ENCODE measurements around the gene HSPA13. TPM values are rescaled to one million over a fixed set of nuclear protein-coding genes. Genes with fewer than 3 reads are reported as not detected.
A peak's percentile ranks its signal among the peaks of the same experiment; 100 is the strongest.

HSPA13 gene
- total and polyA plus RNA-seq, 10 of the 15 experiments (the other 5 are each of a cell fraction or from before 2014, with no cell fraction given) = 10.0 to 26.9 (median 18.6) TPM

DNA sequence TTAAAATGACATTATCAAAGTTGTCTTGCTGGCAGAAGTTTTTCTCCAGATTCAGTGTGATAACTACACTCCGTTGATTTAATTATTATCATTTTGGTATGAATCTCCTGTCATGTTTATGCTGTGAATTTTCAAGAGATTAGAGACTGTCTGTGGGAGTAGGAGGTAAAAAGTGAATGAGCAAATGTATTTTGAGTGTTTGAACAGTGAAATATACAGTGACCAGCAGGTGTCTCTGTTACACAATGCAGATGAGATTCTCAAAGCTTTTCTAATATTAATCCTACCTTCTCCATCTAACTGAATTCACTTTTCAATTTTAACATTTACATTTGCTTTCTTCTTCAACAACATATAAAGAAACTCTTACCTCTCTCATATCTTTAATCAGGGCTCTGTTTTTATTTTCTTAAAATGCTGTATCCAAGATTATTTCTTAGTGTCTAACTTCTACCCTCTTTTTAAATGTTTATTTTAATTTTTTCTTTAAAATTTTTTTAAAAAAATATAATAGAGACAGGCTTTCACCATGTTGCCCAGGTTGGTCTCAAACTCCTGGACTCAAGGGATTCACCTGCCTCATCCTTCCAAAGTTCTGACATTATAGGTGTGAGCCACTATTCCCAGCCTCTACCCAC is 20.9 kb upstream of the HSPA13 start:
- FAIRE-seq (peak; percentile 31), ATAC-seq (peak; percentile 78), DNase-seq (ENCODE audit: low read depth, low spot score) (peak; percentile 9)
- Histone ChIP-seq H2AFZ (ENCODE audit: control insufficient read depth, low read depth, low read length) (no peak overlapping the region), H3K27ac (ENCODE audit: control insufficient read depth, insufficient read depth) (no peak overlapping the region), H3K4me1 (ENCODE audit: control insufficient read depth, insufficient read depth, low read length) (no peaks in the 10 kb centered on the region), H3K9me3 (replicated peaks; ENCODE audit: control insufficient read depth, insufficient read depth, low read length) (no peaks in the 10 kb centered on the region), H3K79me2 (ENCODE audit: control insufficient read depth, insufficient read depth, low read length) (no peaks in the 10 kb centered on the region), H4K20me1 (ENCODE audit: control insufficient read depth, insufficient read depth) (no peaks in the 10 kb centered on the region), H3K4me3 (no peak overlapping the region), H3K27me3 (replicated peaks in 1 of 2; ENCODE audit: control insufficient read depth in 2 of 2, insufficient read depth in 2 of 2, low read length in 1 of 2) (no peaks in the 10 kb centered on the region), H3K9ac (ENCODE audit: control insufficient read depth, insufficient read depth, low read length) (no peak overlapping the region), H3K36me3 (ENCODE audit: control insufficient read depth in 2 of 2, insufficient read depth in 2 of 2, low read length in 1 of 2) (no peaks in the 10 kb centered on the region), H3K4me2 (ENCODE audit: control insufficient read depth, insufficient read depth) (no peak overlapping the region)
- POLR2A ChIA-PET = no interaction called here
- RAD21 ChIA-PET (ENCODE audit: unreplicated experiment) = interaction anchor here (0.7 to 2.2 kb wide), 4 partner anchors 325 to 1110 kb away, joined by 3 to 5 read pairs (median 4); no protein-coding TSS in a partner anchor
- no peak for TF ChIP-seq YBX1 (IDR thresholded peaks at IDR 0.05)
- TF ChIP-seq, protein P1, sequence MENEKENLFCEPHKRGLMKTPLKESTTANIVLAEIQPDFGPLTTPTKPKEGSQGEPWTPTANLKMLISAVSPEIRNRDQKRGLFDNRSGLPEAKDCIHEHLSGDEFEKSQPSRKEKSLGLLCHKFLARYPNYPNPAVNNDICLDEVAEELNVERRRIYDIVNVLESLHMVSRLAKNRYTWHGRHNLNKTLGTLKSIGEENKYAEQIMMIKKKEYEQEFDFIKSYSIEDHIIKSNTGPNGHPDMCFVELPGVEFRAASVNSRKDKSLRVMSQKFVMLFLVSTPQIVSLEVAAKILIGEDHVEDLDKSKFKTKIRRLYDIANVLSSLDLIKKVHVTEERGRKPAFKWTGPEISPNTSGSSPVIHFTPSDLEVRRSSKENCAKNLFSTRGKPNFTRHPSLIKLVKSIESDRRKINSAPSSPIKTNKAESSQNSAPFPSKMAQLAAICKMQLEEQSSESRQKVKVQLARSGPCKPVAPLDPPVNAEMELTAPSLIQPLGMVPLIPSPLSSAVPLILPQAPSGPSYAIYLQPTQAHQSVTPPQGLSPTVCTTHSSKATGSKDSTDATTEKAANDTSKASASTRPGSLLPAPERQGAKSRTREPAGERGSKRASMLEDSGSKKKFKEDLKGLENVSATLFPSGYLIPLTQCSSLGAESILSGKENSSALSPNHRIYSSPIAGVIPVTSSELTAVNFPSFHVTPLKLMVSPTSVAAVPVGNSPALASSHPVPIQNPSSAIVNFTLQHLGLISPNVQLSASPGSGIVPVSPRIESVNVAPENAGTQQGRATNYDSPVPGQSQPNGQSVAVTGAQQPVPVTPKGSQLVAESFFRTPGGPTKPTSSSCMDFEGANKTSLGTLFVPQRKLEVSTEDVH (IDR thresholded peaks at IDR 0.05; ENCODE audit: low read depth, partially characterized antibody) = no peak
- TF ChIP-seq SMC3 (IDR thresholded peaks at IDR 0.05; ENCODE audit: borderline replicate concordance, low read length) = peak; percentile 82
- TF ChIP-seq TCF7 (IDR thresholded peaks at IDR 0.05; ENCODE audit: borderline replicate concordance) = no peak
- TF ChIP-seq, protein P2, sequence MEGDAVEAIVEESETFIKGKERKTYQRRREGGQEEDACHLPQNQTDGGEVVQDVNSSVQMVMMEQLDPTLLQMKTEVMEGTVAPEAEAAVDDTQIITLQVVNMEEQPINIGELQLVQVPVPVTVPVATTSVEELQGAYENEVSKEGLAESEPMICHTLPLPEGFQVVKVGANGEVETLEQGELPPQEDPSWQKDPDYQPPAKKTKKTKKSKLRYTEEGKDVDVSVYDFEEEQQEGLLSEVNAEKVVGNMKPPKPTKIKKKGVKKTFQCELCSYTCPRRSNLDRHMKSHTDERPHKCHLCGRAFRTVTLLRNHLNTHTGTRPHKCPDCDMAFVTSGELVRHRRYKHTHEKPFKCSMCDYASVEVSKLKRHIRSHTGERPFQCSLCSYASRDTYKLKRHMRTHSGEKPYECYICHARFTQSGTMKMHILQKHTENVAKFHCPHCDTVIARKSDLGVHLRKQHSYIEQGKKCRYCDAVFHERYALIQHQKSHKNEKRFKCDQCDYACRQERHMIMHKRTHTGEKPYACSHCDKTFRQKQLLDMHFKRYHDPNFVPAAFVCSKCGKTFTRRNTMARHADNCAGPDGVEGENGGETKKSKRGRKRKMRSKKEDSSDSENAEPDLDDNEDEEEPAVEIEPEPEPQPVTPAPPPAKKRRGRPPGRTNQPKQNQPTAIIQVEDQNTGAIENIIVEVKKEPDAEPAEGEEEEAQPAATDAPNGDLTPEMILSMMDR (IDR thresholded peaks at IDR 0.05 in 2 of 3, conservative IDR thresholded peaks at IDR 0.05 in 1 of 3; ENCODE audit: control insufficient read depth in 2 of 3, extremely low read depth in 1 of 3, insufficient read depth in 1 of 3, low read depth in 3 of 3, low read length in 3 of 3) = peak; percentile 42 to 72 (median 60); a peak in 5 of 6 replicates
- TF ChIP-seq CBFB (IDR thresholded peaks at IDR 0.05; ENCODE audit: low read depth) = no peak
- TF ChIP-seq MYB (IDR thresholded peaks at IDR 0.05; ENCODE audit: borderline replicate concordance, low read depth, low read length) = no peak
- peak; percentile 83 for TF ChIP-seq RAD21 (IDR thresholded peaks at IDR 0.05; ENCODE audit: insufficient read depth, low read depth, low read length)
- no peak for TF ChIP-seq RELA (IDR thresholded peaks at IDR 0.05; ENCODE audit: borderline replicate concordance, partially characterized antibody)
- no peak for TF ChIP-seq MYC (IDR thresholded peaks at IDR 0.05; ENCODE audit: insufficient read depth, insufficient read length, insufficient replicate concordance, low read length, severe bottlenecking)
- TF ChIP-seq TCF12 (IDR thresholded peaks at IDR 0.05; ENCODE audit: low read depth, low read length) = no peak
- no peak for TF ChIP-seq HDAC6 (IDR thresholded peaks at IDR 0.05; ENCODE audit: unreplicated experiment)
- TF ChIP-seq, protein P3, sequence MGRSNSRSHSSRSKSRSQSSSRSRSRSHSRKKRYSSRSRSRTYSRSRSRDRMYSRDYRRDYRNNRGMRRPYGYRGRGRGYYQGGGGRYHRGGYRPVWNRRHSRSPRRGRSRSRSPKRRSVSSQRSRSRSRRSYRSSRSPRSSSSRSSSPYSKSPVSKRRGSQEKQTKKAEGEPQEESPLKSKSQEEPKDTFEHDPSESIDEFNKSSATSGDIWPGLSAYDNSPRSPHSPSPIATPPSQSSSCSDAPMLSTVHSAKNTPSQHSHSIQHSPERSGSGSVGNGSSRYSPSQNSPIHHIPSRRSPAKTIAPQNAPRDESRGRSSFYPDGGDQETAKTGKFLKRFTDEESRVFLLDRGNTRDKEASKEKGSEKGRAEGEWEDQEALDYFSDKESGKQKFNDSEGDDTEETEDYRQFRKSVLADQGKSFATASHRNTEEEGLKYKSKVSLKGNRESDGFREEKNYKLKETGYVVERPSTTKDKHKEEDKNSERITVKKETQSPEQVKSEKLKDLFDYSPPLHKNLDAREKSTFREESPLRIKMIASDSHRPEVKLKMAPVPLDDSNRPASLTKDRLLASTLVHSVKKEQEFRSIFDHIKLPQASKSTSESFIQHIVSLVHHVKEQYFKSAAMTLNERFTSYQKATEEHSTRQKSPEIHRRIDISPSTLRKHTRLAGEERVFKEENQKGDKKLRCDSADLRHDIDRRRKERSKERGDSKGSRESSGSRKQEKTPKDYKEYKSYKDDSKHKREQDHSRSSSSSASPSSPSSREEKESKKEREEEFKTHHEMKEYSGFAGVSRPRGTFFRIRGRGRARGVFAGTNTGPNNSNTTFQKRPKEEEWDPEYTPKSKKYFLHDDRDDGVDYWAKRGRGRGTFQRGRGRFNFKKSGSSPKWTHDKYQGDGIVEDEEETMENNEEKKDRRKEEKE (IDR thresholded peaks at IDR 0.05) = no peak
- SMC1A ChIA-PET (ENCODE audit: uncharacterized antibody, unreplicated experiment) = interaction anchor here (1.0 to 2.8 kb wide), 5 partner anchors 144 to 1149 kb away, joined by 3 to 13 read pairs (median 4); no protein-coding TSS in a partner anchor
- WGBS (ENCODE audit: insufficient coverage, insufficient replicate concordance, low lambda C conversion rate, missing lambda C conversion rate) = 5% methylated on average over 1 of the region's 1 CpG
- in situ Hi-C loops (cut with MboI) (loop anchor here (25.0 kb wide), 1 partner anchor 1184 kb away; no protein-coding TSS in a partner anchor), intact Hi-C loops (cut with micrococcal nuclease; ENCODE audit: unreplicated experiment) (loop anchor here (1.0 to 5.0 kb wide), 5 partner anchors 333 to 1189 kb away; no protein-coding TSS in a partner anchor)
- CTCF ChIA-PET = interaction anchor here (0.9 to 1.8 kb wide), 5 partner anchors 13 to 460 kb away, joined by 3 to 11 read pairs (median 3); no protein-coding TSS in a partner anchor
- BruUV-seq (replicated peaks) = no TSS peak

Measured in GM12878 (cell line).